ENCODE measurements around the gene ATF7IP2. TPM values are rescaled to one million over a fixed set of nuclear protein-coding genes. Genes with fewer than 3 reads are reported as not detected.

The ATF7IP2 gene
- total RNA-seq, 1 experiment from 2014 or later = 22.8 TPM

DNA sequence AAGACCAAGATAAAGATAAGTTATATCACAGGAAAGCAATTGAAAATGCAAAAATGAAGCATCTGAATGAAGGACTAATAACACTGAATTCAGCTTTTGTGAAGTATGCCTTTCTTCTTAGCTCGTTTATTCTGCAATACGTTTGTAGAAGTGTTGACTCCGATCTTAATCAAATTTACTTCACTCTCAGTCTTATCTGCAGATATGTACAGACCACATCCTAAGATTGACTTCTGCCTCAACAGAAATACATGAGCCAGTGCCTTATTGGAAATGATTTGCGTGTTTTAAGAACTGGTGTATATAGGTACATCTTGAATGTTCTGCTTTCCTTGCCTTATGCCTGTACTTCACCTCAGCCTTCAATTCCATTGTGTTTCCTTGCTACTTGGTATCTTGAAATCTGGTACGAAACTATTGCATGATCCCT lies 1.3 kb downstream of the ATF7IP2 start:
- DNase-seq (ENCODE audit: low spot score) (no peak), ATAC-seq (no peak)
- no peak overlapping the region for H3K27ac Mint-ChIP-seq
- ChIA-PET POLR2A (no interaction called here), CTCF (no interaction called here)
- TF ChIP-seq MLX (CRISPR knock-in tag; IDR thresholded peaks at IDR 0.05) (no peak), ZNF219 (CRISPR knock-in tag; IDR thresholded peaks at IDR 0.05; ENCODE audit: borderline replicate concordance) (no peak), JAZF1 (CRISPR knock-in tag; IDR thresholded peaks at IDR 0.05) (no peak), NFYB (CRISPR knock-in tag; conservative IDR thresholded peaks at IDR 0.05; ENCODE audit: low read depth) (no peak), GABPB1 (CRISPR knock-in tag; IDR thresholded peaks at IDR 0.05) (no peak), SOX15 (CRISPR knock-in tag; IDR thresholded peaks at IDR 0.05) (no peak), HMGXB4 (CRISPR knock-in tag; IDR thresholded peaks at IDR 0.05) (no peak), FOXJ3 (CRISPR knock-in tag; IDR thresholded peaks at IDR 0.05; ENCODE audit: borderline replicate concordance) (no peak), GTF2I (CRISPR knock-in tag; conservative IDR thresholded peaks at IDR 0.05) (no peak), E2F5 (CRISPR knock-in tag; IDR thresholded peaks at IDR 0.05) (no peak), CREM (CRISPR knock-in tag; IDR thresholded peaks at IDR 0.05) (no peak), SP1 (CRISPR knock-in tag; conservative IDR thresholded peaks at IDR 0.05) (no peak), FOXK1 (CRISPR knock-in tag; IDR thresholded peaks at IDR 0.05) (no peak), PRRX2 (CRISPR knock-in tag; IDR thresholded peaks at IDR 0.05) (no peak), RORB (CRISPR knock-in tag; IDR thresholded peaks at IDR 0.05) (no peak), PREB (CRISPR knock-in tag; IDR thresholded peaks at IDR 0.05; ENCODE audit: borderline replicate concordance) (no peak), NR2C2 (CRISPR knock-in tag; IDR thresholded peaks at IDR 0.05) (no peak), ZNF396 (CRISPR knock-in tag; IDR thresholded peaks at IDR 0.05; ENCODE audit: borderline replicate concordance) (no peak)
- TF ChIP-seq, protein P1, sequence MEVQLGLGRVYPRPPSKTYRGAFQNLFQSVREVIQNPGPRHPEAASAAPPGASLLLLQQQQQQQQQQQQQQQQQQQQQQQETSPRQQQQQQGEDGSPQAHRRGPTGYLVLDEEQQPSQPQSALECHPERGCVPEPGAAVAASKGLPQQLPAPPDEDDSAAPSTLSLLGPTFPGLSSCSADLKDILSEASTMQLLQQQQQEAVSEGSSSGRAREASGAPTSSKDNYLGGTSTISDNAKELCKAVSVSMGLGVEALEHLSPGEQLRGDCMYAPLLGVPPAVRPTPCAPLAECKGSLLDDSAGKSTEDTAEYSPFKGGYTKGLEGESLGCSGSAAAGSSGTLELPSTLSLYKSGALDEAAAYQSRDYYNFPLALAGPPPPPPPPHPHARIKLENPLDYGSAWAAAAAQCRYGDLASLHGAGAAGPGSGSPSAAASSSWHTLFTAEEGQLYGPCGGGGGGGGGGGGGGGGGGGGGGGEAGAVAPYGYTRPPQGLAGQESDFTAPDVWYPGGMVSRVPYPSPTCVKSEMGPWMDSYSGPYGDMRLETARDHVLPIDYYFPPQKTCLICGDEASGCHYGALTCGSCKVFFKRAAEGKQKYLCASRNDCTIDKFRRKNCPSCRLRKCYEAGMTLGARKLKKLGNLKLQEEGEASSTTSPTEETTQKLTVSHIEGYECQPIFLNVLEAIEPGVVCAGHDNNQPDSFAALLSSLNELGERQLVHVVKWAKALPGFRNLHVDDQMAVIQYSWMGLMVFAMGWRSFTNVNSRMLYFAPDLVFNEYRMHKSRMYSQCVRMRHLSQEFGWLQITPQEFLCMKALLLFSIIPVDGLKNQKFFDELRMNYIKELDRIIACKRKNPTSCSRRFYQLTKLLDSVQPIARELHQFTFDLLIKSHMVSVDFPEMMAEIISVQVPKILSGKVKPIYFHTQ (CRISPR knock-in tag; IDR thresholded peaks at IDR 0.05) = no peak
- TF ChIP-seq, protein P2, sequence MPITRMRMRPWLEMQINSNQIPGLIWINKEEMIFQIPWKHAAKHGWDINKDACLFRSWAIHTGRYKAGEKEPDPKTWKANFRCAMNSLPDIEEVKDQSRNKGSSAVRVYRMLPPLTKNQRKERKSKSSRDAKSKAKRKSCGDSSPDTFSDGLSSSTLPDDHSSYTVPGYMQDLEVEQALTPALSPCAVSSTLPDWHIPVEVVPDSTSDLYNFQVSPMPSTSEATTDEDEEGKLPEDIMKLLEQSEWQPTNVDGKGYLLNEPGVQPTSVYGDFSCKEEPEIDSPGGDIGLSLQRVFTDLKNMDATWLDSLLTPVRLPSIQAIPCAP (CRISPR knock-in tag; IDR thresholded peaks at IDR 0.05) = no peak
- H3K4me3 Mint-ChIP-seq = peak overlapping the region; percentile 94
- H3K4me1 Mint-ChIP-seq = peaks cover 21% of the 10 kb centered on the region
- H3K36me3 Mint-ChIP-seq = peaks cover 20% of the 10 kb centered on the region
- H3K9me3 Mint-ChIP-seq = no peaks in the 10 kb centered on the region
- H3K27me3 Mint-ChIP-seq (ENCODE audit: low read depth) = no peaks in the 10 kb centered on the region
